NT2/D1 (cell line): Measurements from ENCODE around the gene SEC23B.
"Not testable (repeated sequence)": the region's sequence is repeated elsewhere in the genome, so short reads cannot be mapped to it uniquely, and the experiment has no call there.

Experiments used
- DNase-seq: peaks from one replicate; pipeline ENCODE4 v3.0.0-alpha.2; 2011; ENCODE audit warnings: low read depth, low spot score
- H3K27me3 ChIP-seq: 2 replicates; pipeline ENCODE4 v1.6.0; 2011; ENCODE audit warnings: mild to moderate bottlenecking; ENCODE audit not compliant: insufficient read length, insufficient read depth
- H3K36me3 ChIP-seq: 2 replicates; pipeline ENCODE4 v1.6.1; 2011; ENCODE audit warnings: mild to moderate bottlenecking, low read length, mixed read lengths; ENCODE audit not compliant: insufficient read depth, insufficient read length
- H3K4me1 ChIP-seq: 2 replicates; pipeline ENCODE4 v1.5.1; 2011; ENCODE audit not compliant: insufficient read depth, insufficient read length
- H3K4me3 ChIP-seq: 2 replicates; pipeline ENCODE4 v1.5.1; 2011; ENCODE audit warnings: low read depth; ENCODE audit not compliant: insufficient read length
- H3K9ac ChIP-seq: 2 replicates; pipeline ENCODE4 v1.6.0; 2011; ENCODE audit warnings: low read depth; ENCODE audit not compliant: insufficient read length
- H3K9me3 ChIP-seq: 2 replicates; pipeline ENCODE4 v1.5.1; 2011; ENCODE audit warnings: mild to moderate bottlenecking, low read length; ENCODE audit not compliant: insufficient read depth
- SUZ12 ChIP-seq: IDR thresholded peaks from 2 replicates; pipeline ENCODE4 v1.6.1; 2011; ENCODE audit not compliant: insufficient read length, insufficient read depth; ENCODE audit errors: extremely low read depth
- YY1 ChIP-seq: IDR thresholded peaks from 2 replicates; pipeline ENCODE4 v1.6.1; 2011; ENCODE audit not compliant: insufficient read length, insufficient read depth
- ZNF274 ChIP-seq: IDR thresholded peaks from 2 replicates; pipeline ENCODE4 v1.6.1; 2011; ENCODE audit warnings: mild to moderate bottlenecking, low read depth, low read length

Gene SEC23B

DNA sequence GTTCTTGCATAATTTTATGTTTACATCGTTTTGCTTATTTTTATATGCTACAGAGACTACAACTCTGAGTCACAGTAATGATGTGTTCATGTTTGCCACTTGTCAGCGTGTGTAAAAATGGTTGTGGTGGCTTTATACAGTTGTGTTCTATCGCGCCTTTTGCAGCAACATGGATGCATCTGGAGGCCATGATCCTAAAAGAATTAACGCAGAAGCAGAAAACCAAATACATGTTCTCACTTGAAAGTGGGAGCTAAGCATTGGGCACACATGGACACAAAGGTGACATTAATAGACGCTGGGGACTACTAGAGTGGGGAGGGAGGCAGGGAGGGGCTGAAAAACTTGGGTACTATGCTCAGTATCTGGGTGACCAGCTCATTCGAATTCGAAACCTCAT, 996 bp upstream of the SEC23B start:
- TF ChIP-seq ZNF274 (no peak), SUZ12 (no peak), YY1 (no peak)
- H3K27me3 ChIP-seq = no peaks in the 10 kb centered on the region
- peaks cover 21% of the 10 kb centered on the region for H3K36me3 ChIP-seq
- peak overlapping the region; percentile 72 for H3K9ac ChIP-seq
- H3K4me1 ChIP-seq = no peaks in the 10 kb centered on the region
- peak overlapping the region; percentile 84 for H3K4me3 ChIP-seq
- no peaks in the 10 kb centered on the region for H3K9me3 ChIP-seq
- no peak for DNase-seq

DNA sequence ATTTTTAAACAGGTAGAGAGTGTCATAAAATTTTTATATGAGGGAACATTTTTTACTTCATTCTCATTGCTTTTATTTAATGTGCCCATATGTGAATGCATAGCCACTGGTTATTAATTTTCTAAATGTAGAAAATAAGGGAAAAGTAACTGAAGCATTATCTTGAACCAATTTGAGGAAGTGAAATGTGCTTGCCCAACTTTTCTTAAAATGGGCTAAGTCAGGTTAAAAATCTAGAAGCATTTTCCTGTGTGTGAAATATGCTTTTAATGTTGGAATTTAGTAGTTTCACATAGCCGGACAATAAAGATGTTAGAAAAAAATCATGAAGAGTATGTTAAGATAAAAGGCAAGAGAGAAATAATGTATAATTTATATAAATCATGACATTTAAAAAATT, 3.8 kb downstream of the SEC23B start:
- H3K36me3 ChIP-seq = peaks cover 44% of the 10 kb centered on the region
- no peak for TF ChIP-seq ZNF274
- H3K9ac ChIP-seq = no peak overlapping the region
- no peaks in the 10 kb centered on the region for H3K27me3 ChIP-seq
- H3K4me1 ChIP-seq = no peaks in the 10 kb centered on the region
- DNase-seq = no peak
- H3K4me3 ChIP-seq = no peak overlapping the region
- H3K9me3 ChIP-seq = no peaks in the 10 kb centered on the region

DNA sequence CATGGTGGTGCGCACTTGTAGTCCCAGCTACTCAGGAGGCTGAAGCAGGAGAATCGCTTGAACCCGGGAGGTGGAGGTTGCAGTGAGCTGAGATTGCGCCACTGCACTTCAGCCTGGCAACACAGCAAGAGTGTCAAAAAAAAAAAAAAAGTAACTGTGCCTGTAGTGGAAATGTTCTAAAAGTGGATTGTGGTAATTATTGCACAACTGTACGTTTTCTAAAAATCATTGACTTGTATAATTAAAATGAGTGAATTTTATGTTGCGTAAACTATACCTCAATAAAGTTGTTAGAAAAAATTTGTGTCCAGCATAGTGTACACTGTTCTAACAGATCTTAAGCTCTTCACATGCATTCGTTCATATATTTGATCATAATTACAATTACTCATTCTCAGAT, 5.5 kb downstream of the SEC23B start:
- no peak for DNase-seq
- Histone ChIP-seq H3K9me3 (no peaks in the 10 kb centered on the region), H3K36me3 (peaks cover 44% of the 10 kb centered on the region), H3K27me3 (no peaks in the 10 kb centered on the region), H3K4me3 (no peak overlapping the region), H3K4me1 (no peaks in the 10 kb centered on the region), H3K9ac (no peak overlapping the region)
- TF ChIP-seq SUZ12 = no peak

DNA sequence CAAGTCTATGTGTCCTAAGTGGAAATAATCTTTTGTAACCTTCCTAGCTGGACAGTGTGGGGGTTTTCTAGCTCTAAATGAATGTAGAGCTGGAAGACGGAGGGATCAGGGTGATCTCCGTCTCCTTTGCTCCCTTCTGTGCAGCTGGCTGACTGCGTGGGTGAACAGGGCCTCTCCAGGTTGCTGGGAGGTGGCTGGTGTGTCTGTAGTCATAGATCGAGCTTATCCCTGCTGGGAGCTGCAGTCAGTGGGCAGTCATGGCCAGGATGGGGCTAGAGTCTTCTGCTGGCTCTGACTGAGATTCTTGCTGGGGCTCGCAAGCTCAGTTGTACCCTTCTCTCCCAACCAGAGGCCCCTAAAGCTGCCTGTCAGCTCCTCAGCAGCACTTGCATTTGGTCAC, 6.4 kb downstream of the SEC23B start:
- H3K9me3 ChIP-seq = no peaks in the 10 kb centered on the region
- no peaks in the 10 kb centered on the region for H3K4me1 ChIP-seq
- H3K9ac ChIP-seq = no peak overlapping the region
- DNase-seq = no peak
- TF ChIP-seq YY1 = no peak
- TF ChIP-seq SUZ12 = no peak
- TF ChIP-seq ZNF274 = no peak
- no peaks in the 10 kb centered on the region for H3K27me3 ChIP-seq
- H3K4me3 ChIP-seq = no peak overlapping the region
- H3K36me3 ChIP-seq = peaks cover 44% of the 10 kb centered on the region

DNA sequence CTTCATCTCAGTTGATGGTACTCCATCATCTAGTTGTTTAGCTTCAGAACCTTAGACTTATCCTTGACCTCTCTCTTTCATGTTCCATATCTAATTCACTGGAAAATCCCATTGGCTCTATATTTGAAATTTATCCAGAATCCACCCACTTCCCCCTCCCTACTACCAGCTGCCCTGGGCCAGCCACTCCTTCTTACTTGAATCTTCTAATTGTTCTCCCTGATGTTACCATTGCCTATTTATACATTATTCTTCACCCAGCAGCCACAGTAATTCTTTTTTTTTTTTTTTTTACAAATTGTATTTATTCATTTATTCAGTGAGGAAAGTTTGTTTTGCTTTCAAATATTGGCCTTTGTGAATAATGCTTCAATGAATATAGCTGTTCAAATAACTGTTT, 8.2 kb downstream of the SEC23B start:
- H3K36me3 ChIP-seq = peaks cover 35% of the 10 kb centered on the region

DNA sequence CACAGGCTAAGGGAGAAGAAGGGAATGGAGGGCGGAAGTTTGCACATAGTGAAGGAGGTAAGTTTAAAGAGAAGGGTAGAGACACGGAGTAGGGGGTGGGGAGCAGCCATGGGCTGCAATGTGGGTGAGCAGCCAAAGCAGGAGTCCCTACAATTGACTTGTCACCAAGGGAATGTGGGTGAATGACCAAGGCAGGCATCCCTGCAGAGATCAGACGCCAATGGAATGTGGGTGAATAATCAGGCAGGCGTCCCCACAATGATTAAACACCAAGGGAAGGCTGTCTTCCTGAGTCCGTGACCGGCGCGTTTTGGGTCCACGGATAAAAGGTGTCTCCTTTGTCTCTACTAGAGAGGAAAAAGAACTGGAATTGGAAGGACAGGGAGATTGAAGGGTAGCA, 14.3 kb downstream of the SEC23B start:
- not testable (repeated sequence) for H3K4me3 ChIP-seq, H3K4me1 ChIP-seq, H3K9ac ChIP-seq, H3K27me3 ChIP-seq, H3K9me3 ChIP-seq, DNase-seq
- peaks cover 32% of the 10 kb centered on the region for H3K36me3 ChIP-seq

More for the DNA sequence above, 8.2 kb downstream of the SEC23B start:
- TF ChIP-seq SUZ12 (no peak), ZNF274 (no peak), YY1 (no peak)
- Histone ChIP-seq H3K27me3 (no peaks in the 10 kb centered on the region), H3K9ac (no peak overlapping the region), H3K4me3 (no peak overlapping the region), H3K4me1 (no peaks in the 10 kb centered on the region), H3K9me3 (no peaks in the 10 kb centered on the region)
- DNase-seq = no peak

DNA sequence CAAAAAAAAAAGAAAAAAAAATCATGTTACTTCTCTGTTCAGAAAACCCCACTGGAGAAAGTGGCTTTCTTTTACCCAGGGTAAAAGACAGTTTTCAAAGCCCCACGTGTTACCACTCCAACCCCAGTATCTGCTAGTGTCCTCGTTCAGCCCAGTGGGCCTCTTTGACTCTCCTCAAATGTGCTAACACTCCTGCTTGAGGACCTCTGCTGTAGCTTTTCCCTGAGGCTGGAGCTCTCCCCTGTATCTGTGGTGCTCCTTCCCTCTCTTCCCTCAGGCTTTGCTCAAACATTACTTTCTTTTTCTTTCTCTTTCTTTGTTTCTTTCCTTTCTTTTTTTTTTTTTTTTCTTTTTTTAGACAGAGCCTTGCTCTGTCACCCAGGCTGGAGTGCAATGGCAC, 15.3 kb downstream of the SEC23B start:
- Histone ChIP-seq H3K27me3 (no peaks in the 10 kb centered on the region), H3K4me1 (no peaks in the 10 kb centered on the region), H3K4me3 (no peak overlapping the region), H3K36me3 (peaks cover 42% of the 10 kb centered on the region), H3K9ac (no peak overlapping the region), H3K9me3 (no peaks in the 10 kb centered on the region)
- DNase-seq = no peak
- TF ChIP-seq ZNF274 (no peak), SUZ12 (no peak), YY1 (no peak)

DNA sequence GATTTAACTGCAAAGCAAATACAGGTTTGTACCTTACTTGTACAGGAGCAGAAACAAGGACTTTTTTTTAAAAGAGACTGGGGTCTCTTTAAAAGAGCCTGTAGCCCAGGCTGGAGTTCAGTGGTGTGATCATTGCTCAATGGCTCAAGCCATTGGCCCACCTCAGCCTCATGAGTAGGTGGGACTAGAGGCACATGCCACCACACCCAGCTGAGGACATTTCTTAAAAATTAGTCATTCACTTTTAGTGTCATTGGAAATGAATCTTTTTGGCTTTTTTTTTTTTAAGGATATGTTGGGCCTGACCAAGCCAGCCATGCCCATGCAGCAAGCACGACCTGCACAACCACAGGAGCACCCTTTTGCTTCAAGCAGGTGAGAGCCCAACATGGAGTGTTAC, 16.9 kb downstream of the SEC23B start:
- no peaks in the 10 kb centered on the region for H3K9me3 ChIP-seq
- no peaks in the 10 kb centered on the region for H3K4me1 ChIP-seq
- no peak overlapping the region for H3K4me3 ChIP-seq
- no peaks in the 10 kb centered on the region for H3K27me3 ChIP-seq
- no peak overlapping the region for H3K9ac ChIP-seq
- DNase-seq = no peak
- TF ChIP-seq YY1 (no peak), ZNF274 (no peak), SUZ12 (no peak)
- H3K36me3 ChIP-seq = peaks cover 55% of the 10 kb centered on the region

DNA sequence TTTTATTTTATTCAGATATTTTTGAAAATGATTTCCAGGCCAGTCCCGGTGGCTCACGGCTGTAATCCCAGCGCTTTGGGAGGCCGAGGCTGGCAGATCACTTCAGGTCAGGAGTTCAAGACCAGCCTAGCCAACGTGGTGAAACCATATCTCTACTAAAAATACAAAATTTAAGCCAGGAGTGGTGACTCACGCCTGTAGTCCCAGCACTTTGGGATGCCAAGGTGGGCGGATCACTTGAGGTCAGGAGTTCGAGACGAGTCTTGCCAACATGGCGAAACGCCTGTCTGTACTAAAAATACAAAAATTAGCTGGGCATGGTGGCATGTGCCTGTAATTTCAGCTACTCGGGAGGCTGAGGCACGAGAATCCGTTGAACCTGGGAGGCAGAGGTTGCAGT, 19.0 kb downstream of the SEC23B start:
- not testable (repeated sequence) for H3K9me3 ChIP-seq, H3K4me3 ChIP-seq, DNase-seq, H3K27me3 ChIP-seq, H3K4me1 ChIP-seq, H3K9ac ChIP-seq
- peaks cover 67% of the 10 kb centered on the region for H3K36me3 ChIP-seq
